IPS DF 4.7 (cell line): ENCODE results near the gene NTNG1.
"Not testable (repeated sequence)": the region's sequence is repeated elsewhere in the genome, so short reads cannot be mapped to it uniquely, and the experiment has no call there.

Experiments used
- DNase-seq: peaks from one replicate; pipeline ENCODE4 v3.0.0-alpha.2; 2013; ENCODE audit warnings: low spot score; ENCODE audit errors: extremely low read depth

NTNG1 gene

DNA sequence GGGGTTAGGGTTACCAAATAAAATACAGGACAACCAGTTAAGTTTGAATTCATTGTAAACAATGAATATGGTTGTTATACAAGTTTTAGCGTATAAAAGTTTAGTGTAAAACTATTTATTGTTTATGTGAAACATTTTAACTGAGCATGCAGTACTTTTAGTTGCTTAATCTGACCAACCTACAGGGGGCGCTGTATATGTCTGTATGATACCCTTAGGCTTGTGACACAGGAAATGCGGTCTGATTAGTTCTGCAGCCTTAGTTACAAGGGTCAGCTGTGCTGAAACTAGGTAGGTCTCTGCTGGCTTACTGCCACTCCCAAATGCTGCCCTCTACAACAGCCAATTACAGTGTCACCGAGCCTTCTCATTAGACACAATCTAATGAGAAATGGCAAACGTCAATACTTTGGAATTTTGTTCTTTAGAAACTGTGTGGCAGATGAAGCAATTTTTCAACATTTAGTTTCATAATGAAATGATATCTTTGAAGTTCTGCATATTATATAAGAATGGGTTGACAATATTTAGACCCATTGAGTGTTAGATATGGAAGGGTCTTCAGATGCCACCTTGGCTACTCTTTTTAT lies 56.2 kb downstream of the NTNG1 start:
- DNase-seq, result peak; percentile 79

DNA sequence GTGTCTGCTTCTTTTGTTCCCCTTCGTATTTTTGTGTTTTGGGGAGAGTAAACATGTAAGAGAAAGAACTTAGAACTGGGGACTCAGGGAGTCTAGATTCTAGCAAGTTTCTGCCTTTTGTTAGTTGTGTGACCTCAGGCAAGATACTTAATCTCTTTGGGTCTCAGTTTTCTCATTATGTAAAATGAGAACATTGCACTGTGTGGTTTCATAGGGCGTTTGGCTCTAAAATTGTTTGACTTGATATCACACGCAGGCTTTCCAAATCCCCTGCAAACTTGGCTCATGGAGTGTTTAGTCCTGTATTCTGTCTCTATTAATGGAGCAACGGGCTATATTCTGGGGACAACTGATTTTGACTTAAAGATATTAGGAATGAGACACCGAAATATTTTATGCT lies 57.7 kb downstream of the NTNG1 start:
- no peak for DNase-seq

- no peak for DNase-seq
These were observed 59.8 kb downstream of the NTNG1 start for GRCh38 chr1:107200631-107201030.

- no peak for DNase-seq
These were observed 61.2 kb downstream of the NTNG1 start for GRCh38 chr1:107202007-107202406.

DNA sequence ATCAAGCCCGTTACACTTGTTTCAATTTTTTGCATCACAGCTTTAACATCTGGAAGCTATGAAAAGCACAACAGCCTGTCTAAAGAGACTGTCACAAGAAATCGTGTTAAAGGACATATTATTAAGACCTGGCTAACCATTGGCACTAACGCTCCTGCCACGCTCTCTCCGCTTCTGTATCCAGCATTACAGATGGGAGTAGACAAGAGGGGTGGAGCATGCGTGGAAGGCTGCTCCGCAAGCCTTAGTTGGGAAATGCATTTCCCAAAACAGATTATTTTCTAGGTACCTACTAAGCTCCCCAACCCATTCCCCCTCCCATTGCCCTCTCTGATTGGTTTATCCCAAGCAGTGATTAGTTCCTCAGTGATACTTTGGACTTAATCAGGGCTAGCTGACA lies 72.4 kb downstream of the NTNG1 start:
- no peak for DNase-seq

- DNase-seq, result no peak
These were observed 79.2 kb downstream of the NTNG1 start for GRCh38 chr1:107220036-107220435.

- DNase-seq, result no peak
These were observed 84.9 kb downstream of the NTNG1 start for GRCh38 chr1:107225706-107226105.

DNA sequence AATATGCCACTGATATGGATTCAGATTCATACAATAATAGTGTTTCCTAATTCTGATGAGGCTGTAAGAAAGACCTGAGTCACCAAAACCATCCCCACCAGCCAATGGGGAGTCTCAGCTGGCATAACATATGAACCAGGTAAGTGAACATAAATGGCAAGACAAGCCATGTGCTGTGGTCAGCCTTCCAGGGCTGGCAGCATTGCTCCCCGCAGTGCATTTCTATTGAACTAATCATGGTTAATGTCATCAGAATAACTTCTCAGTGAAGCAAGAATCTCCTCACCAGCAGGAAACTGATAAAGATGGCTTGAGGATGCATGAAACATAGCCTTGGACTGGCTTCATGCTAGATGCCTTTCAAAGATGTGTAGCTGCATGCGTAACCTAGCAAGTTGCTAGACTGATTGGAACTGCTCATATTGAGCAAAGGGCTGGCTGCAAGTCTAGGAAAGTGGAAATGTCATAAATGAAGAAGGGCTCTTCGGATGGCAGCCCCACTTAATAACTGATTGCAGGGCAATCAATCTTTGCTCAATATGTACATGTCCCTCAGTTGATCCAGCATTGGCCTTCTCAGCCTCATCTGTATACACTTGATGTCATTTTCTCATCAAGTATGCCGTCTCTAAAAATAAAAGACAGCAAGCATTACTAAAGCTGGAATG lies 88.0 kb downstream of the NTNG1 start:
- DNase-seq, result no peak

DNA sequence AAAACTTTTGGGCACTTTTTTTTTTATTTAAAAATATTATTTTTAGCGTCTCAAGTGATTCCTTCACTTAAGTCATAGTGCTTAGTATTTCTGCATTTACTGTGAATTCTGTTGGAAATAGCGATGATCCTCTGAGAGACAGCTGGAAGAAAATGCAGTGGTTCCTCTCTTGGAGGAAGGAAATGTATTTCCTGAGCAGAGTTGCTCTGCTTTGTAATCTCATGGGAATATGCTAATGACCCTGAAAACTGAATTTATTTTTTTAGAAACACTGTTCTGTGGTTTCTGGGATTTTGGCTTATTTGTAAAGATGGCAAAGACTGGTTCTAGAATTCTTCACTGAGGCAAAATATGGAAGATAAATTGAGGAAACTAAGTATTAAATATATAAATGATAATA lies 88.9 kb downstream of the NTNG1 start:
- no peak for DNase-seq

- DNase-seq, result no peak
These were observed 89.3 kb downstream of the NTNG1 start for GRCh38 chr1:107230121-107230520.

GRCh38 chr1:107231291-107231690 lies 90.5 kb downstream of the NTNG1 start:
- no peak for DNase-seq

DNA sequence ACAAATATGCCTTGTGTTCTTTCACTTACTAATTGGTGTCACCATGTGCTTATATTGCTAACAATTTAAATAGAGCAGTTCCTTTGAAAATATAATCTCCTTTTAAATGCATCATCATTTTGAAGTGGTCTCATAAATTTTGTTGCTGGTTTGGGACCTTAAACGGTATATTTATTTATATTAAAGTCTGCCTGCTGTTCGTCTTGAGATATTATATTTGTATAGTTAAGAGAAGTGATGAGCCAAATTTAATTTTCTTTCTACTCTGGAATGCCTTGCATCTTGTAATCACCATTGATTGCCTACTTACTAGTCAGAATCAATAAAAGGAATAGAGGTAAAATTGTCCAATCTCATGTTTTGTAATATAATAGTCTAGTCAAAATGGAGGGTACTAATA lies 91.6 kb downstream of the NTNG1 start:
- DNase-seq, result no peak

DNA sequence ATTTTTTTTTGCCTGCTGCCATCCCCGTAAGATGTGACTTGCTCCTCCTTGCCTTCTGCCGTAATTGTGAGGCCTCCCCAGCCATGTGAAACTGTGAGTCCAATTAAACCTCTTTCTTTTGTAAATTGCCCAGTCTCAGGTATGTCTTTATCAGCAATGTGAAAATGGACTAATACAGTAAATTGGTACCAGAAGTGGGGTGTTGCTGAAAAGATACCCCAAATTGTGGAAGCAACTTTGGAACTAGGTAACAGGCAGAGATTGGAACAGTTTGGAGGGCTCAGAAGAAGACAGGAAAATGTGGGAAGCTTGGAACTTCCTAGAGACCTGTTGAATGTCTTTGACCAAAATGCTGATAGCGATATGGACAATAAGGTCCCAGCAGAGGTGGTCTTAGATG lies 95.9 kb downstream of the NTNG1 start:
- DNase-seq, result not testable (repeated sequence)

- no peak for DNase-seq
These were observed 102.6 kb downstream of the NTNG1 start for GRCh38 chr1:107243461-107243860.

DNA sequence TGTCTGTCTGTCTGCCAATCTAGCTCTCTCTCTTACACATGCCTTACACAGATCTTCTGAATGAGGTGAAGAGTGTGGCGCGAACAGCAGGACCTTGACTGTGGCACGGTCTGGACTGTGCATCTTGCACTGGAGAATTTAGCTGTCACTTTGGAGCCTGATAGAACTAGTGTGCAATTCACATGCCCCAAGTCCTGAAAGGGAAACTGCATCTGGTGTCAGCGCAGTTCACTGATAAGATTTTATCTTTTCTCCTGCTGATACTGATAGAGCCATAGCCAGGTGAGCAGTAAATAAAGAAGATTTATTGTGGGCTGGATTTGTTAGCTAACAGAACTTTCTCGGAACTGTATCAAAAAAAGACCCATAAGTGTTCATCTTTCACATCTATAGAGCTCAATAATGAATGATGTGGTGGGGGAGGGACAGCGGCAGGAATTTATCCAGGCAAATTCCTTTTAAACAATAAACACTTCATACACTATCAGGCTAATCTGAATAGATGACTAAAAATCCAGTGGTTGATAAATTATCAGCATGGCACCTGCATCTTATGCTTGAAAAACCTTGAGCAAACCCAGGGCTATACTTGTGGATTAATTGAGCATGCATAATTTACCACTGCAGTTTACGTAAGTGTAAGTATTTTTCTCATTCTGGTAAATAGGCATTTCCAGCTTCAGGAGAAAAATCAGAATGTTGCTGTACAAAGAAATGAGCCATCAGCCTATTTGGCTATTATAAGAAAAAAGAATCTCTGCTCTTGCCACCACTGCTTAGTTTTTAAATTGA lies 104.1 kb downstream of the NTNG1 start:
- no peak for DNase-seq

GRCh38 chr1:107246775-107247345 lies 106.0 kb downstream of the NTNG1 start:
- DNase-seq, result no peak

DNA sequence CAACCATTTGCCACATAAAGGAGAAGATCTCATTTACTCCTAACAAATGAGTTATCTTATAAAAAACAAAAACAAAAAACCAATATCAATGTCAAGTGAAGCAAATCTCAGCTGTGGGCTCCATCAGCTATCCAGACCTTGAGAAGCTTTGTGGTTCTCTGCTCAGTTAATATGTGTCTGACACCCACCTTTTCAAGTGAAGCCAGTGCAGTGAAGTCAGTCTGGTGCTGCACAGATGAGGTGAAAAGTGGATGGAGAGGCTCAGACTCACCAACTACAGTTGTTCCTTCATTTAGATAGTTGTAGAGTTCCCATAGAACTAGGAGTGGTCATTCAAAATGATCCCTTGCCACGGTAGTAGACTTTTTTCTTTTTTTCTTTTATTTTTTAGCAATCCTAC lies 106.8 kb downstream of the NTNG1 start:
- no peak for DNase-seq

DNA sequence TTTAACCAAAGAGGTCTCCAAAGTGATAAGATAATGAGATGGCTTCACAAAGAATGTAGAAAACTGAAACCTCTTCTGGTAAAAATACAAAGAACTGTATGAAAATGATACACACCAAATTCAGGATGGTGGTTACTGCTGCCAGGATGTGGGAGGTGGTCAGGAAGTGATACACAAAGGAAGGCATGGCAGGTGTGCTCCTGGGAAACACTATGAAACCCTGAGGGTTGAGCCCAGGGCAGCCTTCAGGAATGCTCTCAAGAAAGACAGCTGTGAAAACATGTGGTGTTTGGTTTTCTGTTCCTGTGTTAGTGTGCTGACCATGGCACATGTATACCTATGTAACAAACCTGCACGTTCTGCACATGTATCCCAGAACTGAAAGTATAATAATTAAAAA lies 109.3 kb downstream of the NTNG1 start:
- DNase-seq, result no peak

GRCh38 chr1:107251083-107251482 lies 110.2 kb downstream of the NTNG1 start:
- DNase-seq, result no peak

DNA sequence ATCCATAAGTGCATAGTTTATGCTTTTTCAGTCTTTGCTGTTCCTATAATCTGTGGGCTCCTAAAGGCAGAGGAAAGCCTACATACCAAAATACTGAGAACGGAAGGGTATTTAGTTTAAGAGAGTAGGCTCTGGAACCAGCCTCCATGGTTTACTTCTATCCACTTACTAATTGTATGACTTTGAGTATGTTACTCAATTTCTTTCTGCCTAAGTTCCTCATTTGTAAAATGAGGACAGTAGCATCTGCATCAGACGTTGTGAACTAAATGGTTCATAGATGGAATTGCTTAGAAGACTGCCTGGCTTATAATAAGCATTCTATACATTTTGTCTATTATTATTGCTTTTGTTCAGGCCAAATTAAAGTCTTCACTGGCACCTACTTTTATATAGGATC lies 111.0 kb downstream of the NTNG1 start:
- no peak for DNase-seq

GRCh38 chr1:107252271-107252670 lies 111.4 kb downstream of the NTNG1 start:
- no peak for DNase-seq

GRCh38 chr1:107254306-107254705 lies 113.5 kb downstream of the NTNG1 start:
- DNase-seq, result no peak
